ENCODE results near the gene TMEM255B.
"Not testable (repeated sequence)": the region's sequence is repeated elsewhere in the genome, so short reads cannot be mapped to it uniquely, and the experiment has no call there.

The TMEM255B gene

DNA sequence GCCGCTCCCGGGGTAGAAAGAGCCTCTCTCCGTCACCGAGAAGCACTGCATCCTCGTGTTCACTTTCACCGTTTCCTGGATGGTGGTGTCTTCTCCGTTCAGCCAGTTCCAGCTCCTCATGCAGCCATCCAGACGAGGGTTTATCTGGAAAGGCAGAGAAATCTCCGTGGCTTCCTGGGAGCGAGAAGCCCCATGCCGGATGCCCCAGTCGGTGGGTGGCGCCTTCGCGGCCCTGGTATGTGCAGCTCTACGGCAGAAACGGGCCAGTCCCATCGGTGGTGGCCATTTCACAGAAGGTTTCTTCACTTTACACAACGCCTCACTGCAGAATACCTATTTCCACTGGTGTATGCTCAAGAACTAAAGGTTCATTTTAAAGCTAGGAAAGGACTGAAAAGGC lies 68.0 kb downstream of the TMEM255B start:
- H3K27ac ChIP-seq, result no peak overlapping the region
- DNase-seq (ENCODE audit: low read depth, low spot score), result no peak

DNA sequence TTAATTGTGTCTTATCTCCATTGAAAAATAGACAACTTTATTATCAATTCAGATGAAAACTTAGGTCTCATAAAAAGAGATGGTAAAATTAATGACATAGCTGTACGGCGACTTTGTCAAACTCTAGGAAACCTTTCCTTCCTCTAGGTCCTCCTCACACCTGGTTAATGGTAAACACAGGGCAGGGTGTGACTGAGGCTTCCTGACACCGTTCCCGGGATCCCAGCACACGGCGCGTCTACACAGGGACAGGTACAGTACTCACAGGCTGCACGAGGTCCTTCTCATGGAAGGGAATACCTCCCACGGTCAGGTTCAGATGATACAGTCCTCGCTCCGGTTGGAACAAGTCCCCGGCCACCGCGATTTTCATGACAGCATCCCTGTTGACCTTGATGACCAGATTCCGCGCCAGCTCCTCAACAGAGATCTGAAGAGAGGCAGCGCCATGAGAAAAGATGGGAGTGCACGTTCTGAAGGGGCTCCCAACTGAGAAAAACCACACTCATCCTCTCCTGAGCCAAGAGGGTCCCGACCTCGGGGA lies 69.3 kb downstream of the TMEM255B start:
- no peak for DNase-seq (ENCODE audit: low read depth, low spot score)
- no peak overlapping the region for H3K27ac ChIP-seq

DNA sequence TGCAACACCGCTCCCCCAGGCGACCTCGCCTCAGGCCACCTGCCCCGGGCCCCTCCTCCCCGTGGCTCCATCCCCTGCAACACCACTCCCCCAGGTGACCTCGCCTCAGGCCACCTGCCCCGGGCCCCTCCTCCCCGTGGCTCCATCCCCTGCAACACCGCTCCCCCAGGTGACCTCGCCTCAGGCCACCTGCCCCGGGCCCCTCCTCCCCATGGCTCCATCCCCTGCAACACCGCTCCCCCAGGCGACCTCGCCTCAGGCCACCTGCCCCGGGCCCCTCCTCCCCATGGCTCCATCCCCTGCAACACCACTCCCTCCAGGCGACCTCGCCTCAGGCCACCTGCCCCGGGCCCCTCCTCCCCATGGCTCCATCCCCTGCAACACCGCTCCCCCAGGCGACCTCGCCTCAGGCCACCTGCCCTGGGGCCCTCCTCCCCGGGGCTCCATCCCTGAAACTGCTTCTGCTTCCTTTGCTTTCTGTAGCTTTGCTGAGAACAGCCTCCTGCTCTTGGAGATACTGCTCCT lies 71.5 kb downstream of the TMEM255B start:
- not testable (repeated sequence) for DNase-seq (ENCODE audit: low read depth, low spot score); H3K27ac ChIP-seq

DNA sequence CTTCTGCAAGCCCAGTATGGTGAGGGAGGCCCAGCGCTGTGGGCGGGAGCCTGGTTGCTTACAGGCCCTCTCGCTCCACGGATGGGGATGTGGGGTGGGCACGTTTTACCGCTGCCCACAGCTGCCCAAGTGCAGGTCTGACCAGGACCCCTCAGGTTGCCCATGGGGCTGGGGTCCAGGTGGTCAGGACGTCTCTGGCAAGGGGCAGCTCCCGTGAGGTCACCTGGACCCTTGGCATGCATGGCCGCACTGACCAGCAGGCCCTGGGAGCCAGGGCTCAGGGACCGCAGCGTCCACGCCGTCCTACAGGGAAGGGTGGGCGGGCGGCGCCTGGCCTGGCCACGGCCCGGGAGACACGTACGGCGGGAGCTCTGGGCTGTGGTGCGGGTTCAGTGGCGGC lies 72.0 kb downstream of the TMEM255B start:
- DNase-seq (ENCODE audit: low read depth, low spot score), result no peak
- no peak overlapping the region for H3K27ac ChIP-seq

DNA sequence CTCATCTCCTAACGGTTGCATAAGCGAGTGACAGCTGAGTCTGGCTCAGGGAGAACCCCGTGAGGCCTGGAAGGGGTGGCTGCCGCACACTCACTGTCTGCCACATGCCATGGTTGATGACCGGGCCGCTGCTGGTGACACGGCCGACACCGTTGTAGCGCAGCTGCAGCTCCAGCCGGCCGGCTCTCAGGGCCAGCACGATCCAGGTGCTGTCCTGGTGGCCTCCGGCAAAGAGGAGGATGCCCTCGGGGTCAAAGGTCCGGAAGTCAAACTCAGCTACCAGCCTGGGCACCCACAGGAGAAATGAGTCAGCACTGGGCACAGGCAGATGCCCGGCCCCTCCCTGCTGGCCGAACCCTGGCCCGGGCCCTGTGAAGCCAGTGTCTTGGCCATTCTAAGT lies 73.2 kb downstream of the TMEM255B start:
- no peak for DNase-seq (ENCODE audit: low read depth, low spot score)
- H3K27ac ChIP-seq, result no peak overlapping the region

DNA sequence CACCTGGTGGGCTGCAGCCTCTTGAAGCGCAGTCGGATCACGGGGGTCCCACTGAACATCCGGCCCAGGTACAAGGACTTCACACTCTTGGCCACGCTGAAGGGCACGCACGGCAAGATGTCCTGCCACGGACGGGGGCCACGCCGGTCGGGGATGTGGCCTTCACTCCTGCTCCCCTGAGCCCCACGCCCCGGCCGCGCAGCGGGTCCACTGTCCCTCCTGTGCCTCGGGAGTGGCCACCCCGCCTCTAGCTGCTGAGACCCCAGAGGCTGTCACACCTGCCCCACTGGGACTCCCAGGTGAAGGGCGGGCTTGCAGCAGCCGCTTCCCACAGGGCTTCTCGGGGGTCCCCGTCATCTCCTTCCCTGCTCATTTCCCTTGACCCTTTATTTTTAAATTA lies 73.6 kb downstream of the TMEM255B start:
- DNase-seq (ENCODE audit: low read depth, low spot score), result no peak

DNA sequence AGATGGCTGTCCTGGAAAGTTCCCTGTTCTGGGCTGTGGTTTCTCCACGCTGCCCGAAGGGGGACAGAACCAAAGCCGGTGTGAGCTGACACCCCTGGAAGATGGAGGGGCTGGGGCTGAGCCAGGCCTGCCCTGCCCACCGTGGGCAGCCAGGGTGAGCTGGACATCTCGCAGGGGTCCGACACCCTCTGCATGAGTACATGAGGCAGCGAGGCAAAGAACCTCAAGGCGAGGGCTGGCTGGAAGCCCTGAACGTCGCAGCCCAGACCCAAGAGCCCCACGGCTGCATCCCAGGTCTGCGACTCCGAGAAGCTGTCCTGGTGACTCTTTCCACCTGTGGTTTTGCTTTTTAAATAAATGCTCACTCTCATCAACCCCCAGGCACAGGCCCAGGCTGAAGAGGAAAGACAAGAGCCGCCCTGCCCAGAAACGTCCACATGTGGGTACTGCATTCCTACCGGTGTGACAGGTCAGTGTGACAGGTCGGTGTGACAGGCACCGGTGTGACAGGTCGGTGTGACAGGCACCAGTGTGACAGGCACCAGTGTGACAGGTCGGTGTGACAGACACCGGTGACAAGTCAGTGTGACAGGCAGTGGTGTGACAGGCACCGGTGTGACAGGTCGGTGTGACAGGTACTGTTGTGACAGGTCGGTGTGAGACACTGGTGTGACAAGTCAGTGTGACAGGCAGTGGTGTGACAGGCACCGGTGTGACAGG lies 74.2 kb downstream of the TMEM255B start:
- DNase-seq (ENCODE audit: low read depth, low spot score), result no peak
- no peak overlapping the region for H3K27ac ChIP-seq

More for the DNA sequence above, 73.6 kb downstream of the TMEM255B start:
- no peak overlapping the region for H3K27ac ChIP-seq

DNA sequence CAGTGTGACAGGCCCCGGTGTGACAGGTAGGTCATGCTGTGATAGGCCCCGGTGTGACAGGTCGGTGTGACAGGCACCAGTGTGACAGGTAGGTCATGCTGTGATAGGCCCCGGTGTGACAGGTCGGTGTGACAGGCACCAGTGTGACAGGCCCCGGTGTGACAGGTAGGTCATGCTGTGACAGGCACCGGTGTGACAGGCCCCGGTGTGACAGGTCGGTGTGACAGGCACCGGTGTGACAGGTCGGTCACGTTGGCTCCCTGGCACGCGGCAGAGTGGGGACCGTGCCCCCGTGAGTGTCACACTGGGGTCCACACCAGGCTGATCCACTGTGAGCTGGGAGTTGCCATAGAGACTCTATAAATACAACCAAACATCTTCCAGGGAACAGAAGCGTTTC lies 75.0 kb downstream of the TMEM255B start:
- not testable (repeated sequence) for DNase-seq (ENCODE audit: low read depth, low spot score); H3K27ac ChIP-seq

DNA sequence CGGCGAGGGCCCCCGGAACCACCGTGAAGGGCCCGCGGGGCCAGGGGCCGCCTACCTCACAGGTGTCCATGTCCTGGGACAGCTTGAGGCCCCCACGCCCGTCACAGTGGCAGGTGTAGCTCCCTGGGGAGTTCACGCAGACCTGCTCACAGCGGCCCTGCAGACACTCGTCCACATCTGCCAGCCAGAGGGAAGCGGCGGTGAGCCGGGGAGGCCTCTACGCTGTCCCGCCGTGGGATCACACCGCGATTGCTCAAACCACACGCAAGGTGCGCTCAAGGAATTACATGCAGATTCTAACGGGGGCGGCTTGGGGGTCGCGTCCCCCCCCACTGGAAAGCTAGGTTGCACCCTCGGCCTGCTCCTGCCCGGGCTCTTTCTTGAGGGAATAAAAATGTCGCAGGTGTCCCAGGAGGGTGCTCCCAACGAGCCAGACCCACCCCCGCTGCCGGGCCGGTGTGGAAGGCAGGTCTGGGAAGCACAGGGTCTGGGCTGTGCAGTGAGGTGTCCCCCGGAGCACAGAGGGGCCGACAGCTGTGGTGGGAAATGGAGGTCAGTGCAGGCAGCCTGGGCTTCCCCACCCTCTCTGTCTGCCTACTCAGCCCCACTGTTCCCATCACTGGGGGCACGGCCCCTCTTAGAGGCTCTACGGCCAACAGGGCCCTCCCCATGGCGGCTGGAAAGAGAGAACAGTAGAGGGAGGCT lies 75.6 kb downstream of the TMEM255B start:
- no peak overlapping the region for H3K27ac ChIP-seq
- DNase-seq (ENCODE audit: low read depth, low spot score), result no peak

DNA sequence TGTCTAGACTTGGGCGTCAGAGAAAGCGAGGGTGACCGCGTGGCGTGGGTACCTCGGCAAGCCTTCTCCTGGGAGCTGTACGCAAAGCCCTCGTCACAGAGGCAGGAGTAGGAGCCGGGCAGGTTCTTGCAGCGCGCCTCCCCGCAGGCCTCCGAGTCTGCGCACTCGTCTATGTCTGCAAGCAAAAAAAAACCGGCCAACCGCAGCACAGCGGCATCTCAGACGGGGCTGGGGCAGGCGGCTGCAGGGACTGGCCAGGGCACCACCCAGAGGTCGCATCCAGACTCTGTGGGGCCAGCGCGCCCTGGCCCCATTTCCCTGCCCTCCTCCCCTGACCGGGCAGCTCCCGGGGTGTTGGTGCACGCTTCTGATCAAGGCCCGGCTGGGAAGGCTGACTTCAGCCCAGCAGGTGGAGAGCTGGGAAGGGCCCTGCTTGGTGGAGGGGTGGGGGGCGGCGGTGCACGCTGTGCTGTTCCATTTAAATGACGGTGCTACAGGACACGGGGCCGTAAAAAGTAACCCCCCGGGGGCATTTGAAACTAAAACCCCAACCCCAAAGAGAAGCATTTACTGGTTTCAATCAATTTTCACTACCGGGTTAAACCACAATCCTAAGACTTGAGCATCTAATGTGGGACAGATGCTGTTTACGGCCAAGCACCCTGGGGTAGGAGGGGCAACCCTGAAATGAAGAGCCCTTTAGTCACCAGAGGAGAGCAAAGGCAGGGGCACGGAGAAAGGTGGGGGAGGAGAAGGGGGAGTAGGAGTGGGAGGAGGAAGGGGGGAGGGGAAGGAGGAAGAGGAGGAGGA lies 76.6 kb downstream of the TMEM255B start:
- no peak overlapping the region for H3K27ac ChIP-seq
- no peak for DNase-seq (ENCODE audit: low read depth, low spot score)

DNA sequence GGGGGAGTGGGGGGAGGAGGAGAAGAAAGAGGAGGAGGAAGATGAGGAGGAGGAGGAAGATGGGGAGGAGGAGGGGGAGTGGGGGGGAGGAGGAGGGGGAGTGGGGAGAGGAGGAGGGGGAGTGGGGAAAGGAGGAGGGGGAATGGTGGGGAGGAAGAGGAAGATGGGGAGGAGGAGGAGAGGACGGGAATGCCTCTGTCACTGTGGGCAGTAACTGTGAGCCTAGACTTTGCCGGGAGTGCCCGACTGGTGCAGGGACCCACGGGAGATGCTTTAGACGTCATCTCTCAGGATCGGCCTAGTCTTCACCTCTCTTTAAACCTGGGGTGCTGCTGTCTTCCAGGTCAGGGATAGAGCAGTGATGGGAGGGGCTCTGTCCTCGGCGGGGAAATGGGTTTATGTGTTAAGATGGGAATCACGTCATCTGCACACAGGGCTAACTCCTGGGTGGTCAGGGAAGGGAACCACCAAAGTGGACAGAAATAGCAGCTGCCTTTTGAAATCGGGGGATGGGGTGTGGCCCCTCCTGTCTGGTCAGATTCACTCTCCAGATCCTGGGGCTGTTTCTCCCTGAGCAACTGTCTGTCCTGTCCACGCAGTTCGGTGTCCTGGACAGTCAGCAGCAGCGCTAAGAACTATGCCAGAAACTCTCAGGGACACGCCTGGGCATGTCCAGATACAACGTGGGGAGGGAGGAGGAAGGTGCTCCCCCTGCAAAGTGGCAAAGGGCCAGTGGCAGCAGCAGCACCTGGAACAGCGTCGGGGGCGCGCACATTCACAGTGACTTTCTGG lies 77.9 kb downstream of the TMEM255B start:
- DNase-seq (ENCODE audit: low read depth, low spot score), result peak; percentile 90
- H3K27ac ChIP-seq, result peak overlapping the region; percentile 99

DNA sequence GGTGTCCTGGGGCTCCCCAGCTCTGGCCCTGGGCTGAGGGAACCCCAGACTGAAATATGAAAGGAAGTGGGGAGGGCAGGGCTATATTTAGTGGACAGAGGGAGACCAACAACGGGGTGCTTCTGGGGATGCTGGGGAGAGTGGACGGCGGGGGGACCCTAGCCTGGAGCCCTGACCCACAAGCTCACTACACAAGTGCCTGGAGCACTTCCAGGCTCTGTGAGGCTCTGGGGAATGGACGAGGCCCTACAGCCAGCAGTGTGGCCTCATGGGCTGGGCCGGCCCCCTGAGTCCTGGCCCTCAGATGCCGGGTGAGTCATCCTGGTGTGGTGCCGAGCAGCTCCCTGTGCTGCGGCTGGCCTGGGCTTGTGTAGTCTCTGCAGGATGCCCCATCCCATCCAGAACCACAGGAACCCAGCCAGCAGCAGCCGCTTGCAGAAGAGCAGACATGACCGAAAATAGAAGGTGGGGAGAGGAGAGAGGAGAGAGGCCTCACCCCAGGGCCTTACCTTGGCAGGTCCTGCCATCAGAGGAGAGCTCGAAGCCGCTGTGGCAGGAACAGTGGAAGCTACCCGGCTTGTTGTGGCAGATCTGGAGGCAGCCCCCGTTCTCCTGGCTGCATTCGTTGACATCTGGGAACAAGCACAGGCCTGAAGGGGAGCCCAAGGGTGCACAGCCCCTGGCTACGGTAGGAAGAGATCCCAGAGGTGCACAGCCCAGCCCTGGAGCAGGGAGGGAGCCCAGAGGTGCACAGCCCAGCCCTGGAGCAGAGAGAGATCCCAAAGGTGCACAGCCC lies 78.7 kb downstream of the TMEM255B start:
- H3K27ac ChIP-seq, result peak overlapping the region; percentile 99
- DNase-seq (ENCODE audit: low read depth, low spot score), result peak; percentile 87

DNA sequence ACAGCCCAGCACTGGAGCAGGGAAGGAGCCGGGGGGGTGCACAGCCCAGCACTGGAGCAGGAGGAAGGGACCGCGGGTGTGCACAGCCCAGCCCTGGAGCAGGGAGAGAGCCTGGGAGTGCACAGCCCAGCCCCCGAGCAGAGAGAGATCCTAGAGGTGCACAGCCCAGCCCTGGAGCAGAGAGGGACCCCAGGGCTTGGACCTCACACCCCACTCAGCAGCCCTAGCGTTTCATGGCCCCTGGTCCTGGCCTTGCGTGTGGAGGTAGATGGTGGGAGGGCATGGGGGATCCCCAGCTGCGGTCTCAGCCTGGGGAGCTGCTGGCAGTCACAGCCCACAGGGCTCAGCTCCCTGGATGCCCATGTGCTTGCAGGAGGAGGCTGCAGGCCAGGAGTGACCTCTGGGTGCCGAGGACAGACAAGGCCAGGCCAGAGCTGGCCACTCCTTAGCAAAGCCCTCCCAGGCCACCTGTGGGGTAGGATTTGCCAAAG lies 79.7 kb downstream of the TMEM255B start:
- DNase-seq (ENCODE audit: low read depth, low spot score), result no peak
- peak overlapping the region; percentile 99 for H3K27ac ChIP-seq

DNA sequence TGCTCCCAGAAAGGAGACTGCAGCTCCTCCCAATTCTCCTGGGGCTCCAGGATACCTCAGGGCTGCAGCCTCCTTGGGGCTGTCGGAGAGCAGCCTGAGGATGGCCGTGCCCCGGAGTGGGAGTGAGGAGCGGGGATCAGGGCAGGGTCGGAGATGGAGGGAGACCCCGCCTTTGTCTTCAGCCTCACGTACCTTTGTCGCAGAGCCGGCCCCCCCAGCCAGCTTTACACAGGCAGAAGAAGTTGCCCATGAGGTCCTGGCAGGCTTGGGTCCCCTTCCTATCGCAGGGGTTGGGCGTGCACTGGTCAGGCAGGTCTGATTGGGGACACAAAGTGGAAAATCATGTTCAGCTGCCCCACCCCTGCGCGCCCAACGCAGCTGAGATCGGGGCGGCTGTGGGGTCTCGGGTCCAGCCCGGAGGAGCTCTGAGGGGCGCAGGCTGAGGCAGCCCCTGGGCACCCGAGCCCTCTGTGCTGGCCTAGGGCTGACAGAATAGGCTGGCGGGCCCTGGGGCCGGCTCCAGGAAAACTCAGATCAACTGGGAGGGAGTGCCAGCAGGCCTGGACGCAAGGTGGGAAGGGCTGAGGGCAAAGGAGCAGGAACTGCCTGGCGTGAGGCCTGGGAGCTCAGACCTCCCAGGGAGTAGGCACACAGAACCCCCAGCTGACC lies 80.6 kb downstream of the TMEM255B start:
- no peak for DNase-seq (ENCODE audit: low read depth, low spot score)
- H3K27ac ChIP-seq, result peak overlapping the region; percentile 99

DNA sequence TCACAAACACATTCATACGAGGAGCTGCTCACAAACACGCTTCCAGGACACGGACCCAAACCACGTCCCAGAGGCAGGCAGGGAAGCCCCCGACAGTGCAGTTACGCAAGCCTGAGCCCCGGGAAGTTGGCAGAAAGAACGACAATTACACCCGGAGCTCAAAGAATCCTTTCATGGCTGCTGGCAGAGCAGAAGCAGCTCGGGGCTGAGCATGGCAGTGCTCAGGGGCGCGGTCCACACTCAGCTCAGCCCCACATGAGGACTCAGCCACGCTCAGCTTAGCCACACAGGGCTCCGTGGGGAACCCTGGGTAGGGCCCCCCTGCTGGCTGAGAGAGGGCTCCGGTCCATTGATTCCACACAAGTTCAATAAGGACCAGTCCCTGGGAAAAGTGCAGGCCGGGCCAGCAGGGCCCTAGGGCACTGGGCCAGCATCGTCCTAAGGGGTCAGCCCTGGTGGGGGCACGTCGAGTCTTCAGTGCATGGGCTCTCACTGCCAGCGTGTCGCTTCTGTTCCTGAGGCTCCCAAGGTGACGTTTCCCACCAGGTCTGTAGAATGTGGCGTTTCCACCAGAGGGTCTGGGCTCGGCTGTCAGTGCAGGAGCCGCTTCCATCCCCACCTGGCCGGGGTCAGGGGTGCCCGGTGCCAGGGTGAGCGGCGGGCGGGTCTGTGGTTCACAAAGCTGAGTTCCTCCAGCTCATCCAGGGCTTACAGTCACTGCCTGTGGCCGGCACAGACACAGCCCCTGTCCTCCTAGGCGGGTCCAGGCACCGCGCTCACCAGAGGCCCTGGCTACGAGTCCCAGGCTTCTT lies 81.7 kb downstream of the TMEM255B start:
- no peak for DNase-seq (ENCODE audit: low read depth, low spot score)
- H3K27ac ChIP-seq, result peak overlapping the region; percentile 99

DNA sequence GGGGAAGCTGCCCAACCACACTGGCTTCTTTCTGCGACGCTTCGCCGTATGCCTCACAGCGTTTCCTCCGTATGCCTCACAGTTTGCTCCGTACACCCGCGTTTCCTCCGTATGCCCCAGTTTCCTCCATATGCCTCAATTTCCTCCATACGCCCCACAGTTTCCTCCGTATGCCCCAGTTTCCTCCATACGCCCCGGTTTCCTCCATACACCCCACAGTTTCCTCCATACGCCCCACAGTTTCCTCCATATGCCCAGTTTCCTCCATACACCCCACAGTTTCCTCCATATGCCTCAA lies 82.3 kb downstream of the TMEM255B start:
- H3K27ac ChIP-seq, result no peak overlapping the region
- no peak for DNase-seq (ENCODE audit: low read depth, low spot score)

DNA sequence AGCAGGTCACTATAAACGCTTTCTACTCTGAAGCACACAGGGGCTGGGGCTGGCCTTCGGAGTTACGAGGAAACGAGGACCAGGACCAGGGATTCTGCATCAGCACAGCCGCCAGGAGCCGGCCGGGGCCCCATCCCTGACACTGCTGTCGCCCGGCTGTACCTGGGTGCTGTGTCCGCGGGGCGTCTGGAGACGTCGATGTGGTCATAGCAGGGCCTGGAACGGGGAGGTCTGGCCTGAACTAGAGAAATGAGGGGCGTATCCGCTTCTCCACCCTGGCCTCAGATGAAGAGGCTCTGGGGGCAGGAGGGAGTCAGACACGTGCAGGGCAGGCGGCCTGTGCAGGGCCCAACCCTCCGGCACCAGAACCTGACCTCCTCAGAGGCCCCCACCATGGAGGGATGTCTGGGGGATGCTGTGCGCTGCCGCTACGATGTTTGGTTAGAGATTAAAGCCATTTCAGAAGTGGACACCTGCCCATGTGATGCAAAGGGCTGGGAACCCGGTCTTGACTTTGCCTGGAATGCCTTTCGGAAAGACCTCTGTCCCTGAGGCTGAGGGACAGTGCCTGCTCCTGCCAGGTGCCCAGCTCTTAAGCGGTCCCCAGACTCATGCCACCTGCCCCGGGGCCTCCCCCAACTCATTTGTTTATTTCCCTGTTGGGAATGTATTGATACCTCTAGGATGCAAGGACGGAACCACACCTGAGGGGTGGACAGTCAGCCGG lies 83.5 kb downstream of the TMEM255B start:
- DNase-seq (ENCODE audit: low read depth, low spot score), result no peak
- no peak overlapping the region for H3K27ac ChIP-seq
